HepG2 (cell line): ENCODE data around the gene GSDMA. TPM values are rescaled to one million over a fixed set of nuclear protein-coding genes. Genes with fewer than 3 reads are reported as not detected.

Experiments
- ATAC-seq: fragments of 200-7000 bp; cut with Tn5 transposase; 3 replicates; pipeline ENCODE4 v1.9.1; 2020; ENCODE audit warnings: mild to moderate bottlenecking, moderate library complexity
- BruUV-seq: library from RNA; stranded (reverse); fragments of 400-500 nt; replicated peaks from 2 replicates; lab custom pipeline; 2021; lab: Mats Ljungman, UMichigan
- CTCF ChIA-PET: fragments of 300-600 bp; formaldehyde crosslinking; extraction: SDS; loops from one replicate; lab custom pipeline; 2021; ENCODE audit warnings: low total read pairs, inconsistent platforms, low intra/inter-chr PET ratio; lab: Yijun Ruan, JAX
- POLR2A ChIA-PET: fragments of 350-600 bp; sonication (Branson Sonifier 250); formaldehyde crosslinking; loops from one replicate; lab custom pipeline; 2020; ENCODE audit warnings: antibody characterized with exemption, inconsistent platforms; lab: Yijun Ruan, JAX
- DNase-seq: peaks from one replicate; pipeline ENCODE4 v3.0.0-alpha.2; 2015; ENCODE audit warnings: low spot score
- FAIRE-seq: peaks from 3 replicates; lab custom pipeline; 2011; peaks lifted over from hg19 to GRCh38; lab: Jason Lieb, UNC
- H2AFZ ChIP-seq: one replicate; pipeline ENCODE4 v1.6.1; 2011; ENCODE audit warnings: low read length, inconsistent platforms
- H3K27ac ChIP-seq: fragments of 300-600 bp; 3 replicates; pipeline ENCODE4 v1.8.0; 2011; ENCODE audit warnings: mixed run types, mild to moderate bottlenecking, mixed read lengths, low read length, inconsistent platforms; ENCODE audit not compliant: insufficient read depth; ENCODE audit errors: extremely low read length
- H3K27me3 ChIP-seq, 2 experiments: fragments of 200-600 bp in 1 of 2; 2 replicates in 1 of 2; 3 replicates in 1 of 2; pipeline versions ENCODE4 v1.6.0 to v1.8.0; 2011; ENCODE audit warnings: low read length in 2 of 2, mild to moderate bottlenecking in 2 of 2, moderate library complexity in 2 of 2, inconsistent platforms in 1 of 2; ENCODE audit not compliant: insufficient read depth in 2 of 2, control insufficient read depth in 1 of 2
- H3K36me3 ChIP-seq, 2 experiments: fragments of 200-600 bp in 1 of 2; replicated peaks in 1 of 2; 2 replicates in 1 of 2; 3 replicates in 1 of 2; pipeline versions ENCODE4 v1.5.1 to v1.8.0; 2011; ENCODE audit warnings: low read length in 2 of 2, inconsistent platforms in 1 of 2; ENCODE audit not compliant: insufficient read depth in 2 of 2, control insufficient read depth in 1 of 2
- H3K4me1 ChIP-seq: 2 replicates; pipeline ENCODE4 v1.5.1; 2012; ENCODE audit warnings: low read length, inconsistent platforms; ENCODE audit not compliant: insufficient read depth
- H3K4me2 ChIP-seq: 2 replicates; pipeline ENCODE4 v1.6.0; 2011; ENCODE audit warnings: low read depth, low read length, inconsistent platforms
- H3K4me3 ChIP-seq, 3 experiments: fragments of 200-600 bp in 1 of 3; sonication (generic), shearing (Covaris generic) in 1 of 3; replicated peaks in 1 of 3; 2 replicates each; pipeline ENCODE4 v1.5.1; 2011 to 2016; ENCODE audit warnings: low read length in 3 of 3, inconsistent platforms in 2 of 3, low read depth in 2 of 3, mild to moderate bottlenecking in 2 of 3, control low read depth in 1 of 3, mixed read lengths in 1 of 3; ENCODE audit not compliant: insufficient read depth in 1 of 3
- H3K79me2 ChIP-seq: one replicate; pipeline ENCODE4 v1.6.1; 2011; ENCODE audit warnings: low read length, inconsistent platforms; ENCODE audit not compliant: insufficient read depth
- H3K9ac ChIP-seq: 2 replicates; pipeline ENCODE4 v1.6.0; 2011; ENCODE audit warnings: mild to moderate bottlenecking, low read depth, low read length, inconsistent platforms; ENCODE audit not compliant: insufficient read depth
- H3K9me3 ChIP-seq: 2 replicates; pipeline ENCODE4 v1.5.1; 2012; ENCODE audit warnings: mild to moderate bottlenecking, low read length
- H4K20me1 ChIP-seq: 2 replicates; pipeline ENCODE4 v1.6.0; 2011; ENCODE audit warnings: inconsistent platforms, mild to moderate bottlenecking, low read length, moderate library complexity; ENCODE audit not compliant: insufficient read depth
- AHR ChIP-seq: IDR thresholded peaks from 2 replicates; pipeline ENCODE4 v1.6.1; 2018; ENCODE audit warnings: missing genetic modification reagents, missing compliant biosample characterization
- BRF2 ChIP-seq: sonication (generic); formaldehyde crosslinking; IDR thresholded peaks from 2 replicates; pipeline ENCODE4 v1.8.1; 2022; ENCODE audit warnings: mild to moderate bottlenecking, missing genetic modification reagents
- CCDC6 ChIP-seq: sonication (generic); formaldehyde crosslinking; IDR thresholded peaks from 2 replicates; pipeline ENCODE4 v1.8.1; 2022; ENCODE audit warnings: mild to moderate bottlenecking, missing genetic modification reagents, moderate library complexity
- E2F1 ChIP-seq: sonication (generic); formaldehyde crosslinking; IDR thresholded peaks from 2 replicates; pipeline ENCODE4 v1.5.0; 2020; ENCODE audit warnings: missing genetic modification reagents
- HNF1B ChIP-seq: sonication (generic); formaldehyde crosslinking; IDR thresholded peaks from 2 replicates; pipeline ENCODE4 v1.5.1; 2020; ENCODE audit warnings: mild to moderate bottlenecking, moderate library complexity, missing genetic modification reagents
- HOXA7 ChIP-seq: sonication (generic); formaldehyde crosslinking; IDR thresholded peaks from 2 replicates; pipeline ENCODE4 v1.8.1; 2022; ENCODE audit warnings: mild to moderate bottlenecking, missing genetic modification reagents, moderate library complexity
- IRF2 ChIP-seq: IDR thresholded peaks from 2 replicates; pipeline ENCODE4 v1.6.1; 2018; ENCODE audit warnings: missing genetic modification reagents, missing compliant biosample characterization
- ZFY ChIP-seq: sonication (generic); formaldehyde crosslinking; IDR thresholded peaks from 2 replicates; pipeline ENCODE4 v1.4.0; 2020; ENCODE audit warnings: missing genetic modification reagents
- ZNF235 ChIP-seq: sonication (generic); formaldehyde crosslinking; IDR thresholded peaks from 2 replicates; pipeline ENCODE4 v1.8.1; 2023; ENCODE audit warnings: mild to moderate bottlenecking, missing genetic modification reagents, borderline replicate concordance
- ZNF616 ChIP-seq: sonication (generic); formaldehyde crosslinking; IDR thresholded peaks from 2 replicates; pipeline ENCODE4 v1.5.0; 2020; ENCODE audit warnings: low read depth, mild to moderate bottlenecking, missing genetic modification reagents
- ZNF704 ChIP-seq: sonication (generic); formaldehyde crosslinking; IDR thresholded peaks from 2 replicates; pipeline ENCODE4 v1.8.1; 2023; ENCODE audit warnings: mild to moderate bottlenecking, inconsistent platforms, moderate library complexity, missing genetic modification reagents, borderline replicate concordance
- ZSCAN5A ChIP-seq: sonication (generic); formaldehyde crosslinking; IDR thresholded peaks from 2 replicates; pipeline ENCODE4 v1.8.0; 2022; ENCODE audit warnings: mild to moderate bottlenecking, missing genetic modification reagents, borderline replicate concordance
- WGBS: methylation state at CpG from one replicate; pipeline ENCODE4 v1.1.6; 2017; ENCODE audit warnings: low lambda C conversion rate; 5-methylcytosine and 5-hydroxymethylcytosine counted together
- in situ Hi-C: cut with HindIII; loops from 2 replicates; pipeline ENCODE4 v1.10.0; 2017; ENCODE audit warnings: low pct_unique_long_range_greater_than_20kb; ENCODE audit not compliant: extremely low pct_ligation_motif_present
- intact Hi-C: fragments of 100-400 bp; cut with micrococcal nuclease; formaldehyde crosslinking; loops from one replicate; pipeline ENCODE4 v1.10.0; 2022; ENCODE audit not compliant: unreplicated experiment
- polyA plus RNA-seq, 8 experiments: library from polyadenylated mRNA; depleted of rRNA in 3 of 8; stranded (reverse) in 7 of 8; unstranded in 1 of 8; fragments of >200 nt; fragmentation: Illumina TruSeq in 4 of 8; extraction: Trizol in 4 of 8; gene quantifications; 2 replicates each; pipeline versions ENCODE4 v1.2.1 to v1.2.3, GENCODE V29; 2011 to 2016; ENCODE audit warnings: low read depth in 4 of 8, missing spikeins in 1 of 8, mixed read lengths in 1 of 8; ENCODE audit not compliant: insufficient read depth in 1 of 8
- total RNA-seq, 5 experiments: library from RNA; depleted of rRNA; stranded (reverse); fragments of >200 nt; fragmentation: Illumina TruSeq; extraction: Trizol; gene quantifications; 2 replicates each; pipeline ENCODE4 v1.2.3, GENCODE V29; 2016; ENCODE audit warnings: low read depth in 1 of 5

GSDMA gene
- total and polyA plus RNA-seq, 2 of the 13 experiments (the other 11 are each of a cell fraction or from before 2014, with no cell fraction given) = not detected

GRCh38 chr17:39951924-39952679, 10.7 kb upstream of the GSDMA start:
- ATAC-seq = no peak
- Histone ChIP-seq H3K79me2 (no peaks in the 10 kb centered on the region), H3K4me2 (peak overlapping the region; percentile 98), H3K27ac (no peak overlapping the region), H3K4me3 (peak overlapping the region; percentile 48 to 79 (median 51)), H3K9ac (peak overlapping the region; percentile 64), H2AFZ (no peak overlapping the region), H3K36me3 (no peaks in the 10 kb centered on the region), H3K9me3 (no peaks in the 10 kb centered on the region), H4K20me1 (no peaks in the 10 kb centered on the region), H3K27me3 (peaks cover 2 to 16% of the 10 kb centered on the region in 2 experiments; a peak in 3 of 5 replicates), H3K4me1 (peaks cover 72% of the 10 kb centered on the region)
- in situ Hi-C loops (no loop called here), intact Hi-C loops (loop anchor here (2.0 kb wide), 1 partner anchor 13 kb away; no protein-coding TSS in a partner anchor)
- WGBS = 57% methylated on average over 19 of the region's 22 CpGs
- no peak for DNase-seq
- no TSS peak for BruUV-seq
- POLR2A ChIA-PET = interaction anchor here (0.7 to 4.6 kb wide), 4 partner anchors 23 to 28 kb away, joined by 3 to 21 read pairs (median 10); partner anchors contain the start of genes LRRC3C, ORMDL3 and PSMD3
- CTCF ChIA-PET = no interaction called here
- no peak for FAIRE-seq
- TF ChIP-seq E2F1 (no peak), ZSCAN5A (CRISPR knock-in tag) (no peak), ZNF616 (CRISPR knock-in tag) (no peak), HNF1B (CRISPR knock-in tag) (no peak), ZNF235 (CRISPR knock-in tag) (0 out of 2 replicates have a peak, but pooled peaks have one; percentile 8), ZNF704 (no peak; the same call in 1 of the 2 replicates), HOXA7 (no peak), CCDC6 (CRISPR knock-in tag) (no peak), ZFY (CRISPR knock-in tag) (peak; percentile 42), AHR (0 out of 2 replicates have a peak, but pooled peaks have one; percentile 11), BRF2 (no peak), IRF2 (no peak)
